ENCODE measurements around the gene STUM.

- TF ChIP-seq, protein P1, sequence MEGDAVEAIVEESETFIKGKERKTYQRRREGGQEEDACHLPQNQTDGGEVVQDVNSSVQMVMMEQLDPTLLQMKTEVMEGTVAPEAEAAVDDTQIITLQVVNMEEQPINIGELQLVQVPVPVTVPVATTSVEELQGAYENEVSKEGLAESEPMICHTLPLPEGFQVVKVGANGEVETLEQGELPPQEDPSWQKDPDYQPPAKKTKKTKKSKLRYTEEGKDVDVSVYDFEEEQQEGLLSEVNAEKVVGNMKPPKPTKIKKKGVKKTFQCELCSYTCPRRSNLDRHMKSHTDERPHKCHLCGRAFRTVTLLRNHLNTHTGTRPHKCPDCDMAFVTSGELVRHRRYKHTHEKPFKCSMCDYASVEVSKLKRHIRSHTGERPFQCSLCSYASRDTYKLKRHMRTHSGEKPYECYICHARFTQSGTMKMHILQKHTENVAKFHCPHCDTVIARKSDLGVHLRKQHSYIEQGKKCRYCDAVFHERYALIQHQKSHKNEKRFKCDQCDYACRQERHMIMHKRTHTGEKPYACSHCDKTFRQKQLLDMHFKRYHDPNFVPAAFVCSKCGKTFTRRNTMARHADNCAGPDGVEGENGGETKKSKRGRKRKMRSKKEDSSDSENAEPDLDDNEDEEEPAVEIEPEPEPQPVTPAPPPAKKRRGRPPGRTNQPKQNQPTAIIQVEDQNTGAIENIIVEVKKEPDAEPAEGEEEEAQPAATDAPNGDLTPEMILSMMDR (conservative IDR thresholded peaks at IDR 0.05; ENCODE audit: low read depth in 2 of 2) = no peak
- no peak for TF ChIP-seq EZH2 (IDR thresholded peaks at IDR 0.05; ENCODE audit: low read depth, unreplicated experiment)
- no peak for TF ChIP-seq EZH2phosphoT487 (IDR thresholded peaks at IDR 0.05; ENCODE audit: unreplicated experiment)
- no peak for TF ChIP-seq JUNB (IDR thresholded peaks at IDR 0.05; ENCODE audit: unreplicated experiment)
- no peak for TF ChIP-seq POLR2AphosphoS5 (IDR thresholded peaks at IDR 0.05; ENCODE audit: low read depth)
- TF ChIP-seq NANOG (IDR thresholded peaks at IDR 0.05; ENCODE audit: borderline replicate concordance) = no peak
- TF ChIP-seq REST (IDR thresholded peaks at IDR 0.05; ENCODE audit: unreplicated experiment) = no peak
- no peak for TF ChIP-seq CREB1 (CRISPR knock-in tag; IDR thresholded peaks at IDR 0.05; ENCODE audit: low read depth)
- no peak for TF ChIP-seq ZNF331 (CRISPR knock-in tag; IDR thresholded peaks at IDR 0.05; ENCODE audit: low read depth)
- TF ChIP-seq ETS1 (IDR thresholded peaks at IDR 0.05) = no peak
- TF ChIP-seq, protein P2, sequence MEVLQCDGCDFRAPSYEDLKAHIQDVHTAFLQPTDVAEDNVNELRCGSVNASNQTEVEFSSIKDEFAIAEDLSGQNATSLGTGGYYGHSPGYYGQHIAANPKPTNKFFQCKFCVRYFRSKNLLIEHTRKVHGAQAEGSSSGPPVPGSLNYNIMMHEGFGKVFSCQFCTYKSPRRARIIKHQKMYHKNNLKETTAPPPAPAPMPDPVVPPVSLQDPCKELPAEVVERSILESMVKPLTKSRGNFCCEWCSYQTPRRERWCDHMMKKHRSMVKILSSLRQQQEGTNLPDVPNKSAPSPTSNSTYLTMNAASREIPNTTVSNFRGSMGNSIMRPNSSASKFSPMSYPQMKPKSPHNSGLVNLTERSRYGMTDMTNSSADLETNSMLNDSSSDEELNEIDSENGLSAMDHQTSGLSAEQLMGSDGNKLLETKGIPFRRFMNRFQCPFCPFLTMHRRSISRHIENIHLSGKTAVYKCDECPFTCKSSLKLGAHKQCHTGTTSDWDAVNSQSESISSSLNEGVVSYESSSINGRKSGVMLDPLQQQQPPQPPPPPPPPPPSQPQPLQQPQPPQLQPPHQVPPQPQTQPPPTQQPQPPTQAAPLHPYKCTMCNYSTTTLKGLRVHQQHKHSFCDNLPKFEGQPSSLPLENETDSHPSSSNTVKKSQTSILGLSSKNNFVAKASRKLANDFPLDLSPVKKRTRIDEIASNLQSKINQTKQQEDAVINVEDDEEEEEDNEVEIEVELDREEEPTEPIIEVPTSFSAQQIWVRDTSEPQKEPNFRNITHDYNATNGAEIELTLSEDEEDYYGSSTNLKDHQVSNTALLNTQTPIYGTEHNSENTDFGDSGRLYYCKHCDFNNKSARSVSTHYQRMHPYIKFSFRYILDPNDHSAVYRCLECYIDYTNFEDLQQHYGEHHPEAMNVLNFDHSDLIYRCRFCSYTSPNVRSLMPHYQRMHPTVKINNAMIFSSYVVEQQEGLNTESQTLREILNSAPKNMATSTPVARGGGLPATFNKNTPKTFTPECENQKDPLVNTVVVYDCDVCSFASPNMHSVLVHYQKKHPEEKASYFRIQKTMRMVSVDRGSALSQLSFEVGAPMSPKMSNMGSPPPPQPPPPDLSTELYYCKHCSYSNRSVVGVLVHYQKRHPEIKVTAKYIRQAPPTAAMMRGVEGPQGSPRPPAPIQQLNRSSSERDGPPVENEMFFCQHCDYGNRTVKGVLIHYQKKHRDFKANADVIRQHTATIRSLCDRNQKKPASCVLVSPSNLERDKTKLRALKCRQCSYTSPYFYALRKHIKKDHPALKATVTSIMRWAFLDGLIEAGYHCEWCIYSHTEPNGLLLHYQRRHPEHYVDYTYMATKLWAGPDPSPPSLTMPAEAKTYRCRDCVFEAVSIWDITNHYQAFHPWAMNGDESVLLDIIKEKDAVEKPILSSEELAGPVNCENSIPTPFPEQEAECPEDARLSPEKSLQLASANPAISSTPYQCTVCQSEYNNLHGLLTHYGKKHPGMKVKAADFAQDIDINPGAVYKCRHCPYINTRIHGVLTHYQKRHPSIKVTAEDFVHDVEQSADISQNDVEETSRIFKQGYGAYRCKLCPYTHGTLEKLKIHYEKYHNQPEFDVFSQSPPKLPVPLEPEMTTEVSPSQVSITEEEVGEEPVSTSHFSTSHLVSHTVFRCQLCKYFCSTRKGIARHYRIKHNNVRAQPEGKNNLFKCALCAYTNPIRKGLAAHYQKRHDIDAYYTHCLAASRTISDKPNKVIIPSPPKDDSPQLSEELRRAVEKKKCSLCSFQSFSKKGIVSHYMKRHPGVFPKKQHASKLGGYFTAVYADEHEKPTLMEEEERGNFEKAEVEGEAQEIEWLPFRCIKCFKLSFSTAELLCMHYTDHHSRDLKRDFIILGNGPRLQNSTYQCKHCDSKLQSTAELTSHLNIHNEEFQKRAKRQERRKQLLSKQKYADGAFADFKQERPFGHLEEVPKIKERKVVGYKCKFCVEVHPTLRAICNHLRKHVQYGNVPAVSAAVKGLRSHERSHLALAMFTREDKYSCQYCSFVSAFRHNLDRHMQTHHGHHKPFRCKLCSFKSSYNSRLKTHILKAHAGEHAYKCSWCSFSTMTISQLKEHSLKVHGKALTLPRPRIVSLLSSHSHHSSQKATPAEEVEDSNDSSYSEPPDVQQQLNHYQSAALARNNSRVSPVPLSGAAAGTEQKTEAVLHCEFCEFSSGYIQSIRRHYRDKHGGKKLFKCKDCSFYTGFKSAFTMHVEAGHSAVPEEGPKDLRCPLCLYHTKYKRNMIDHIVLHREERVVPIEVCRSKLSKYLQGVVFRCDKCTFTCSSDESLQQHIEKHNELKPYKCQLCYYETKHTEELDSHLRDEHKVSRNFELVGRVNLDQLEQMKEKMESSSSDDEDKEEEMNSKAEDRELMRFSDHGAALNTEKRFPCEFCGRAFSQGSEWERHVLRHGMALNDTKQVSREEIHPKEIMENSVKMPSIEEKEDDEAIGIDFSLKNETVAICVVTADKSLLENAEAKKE (CRISPR knock-in tag; IDR thresholded peaks at IDR 0.05) = no peak
- TF ChIP-seq ZNF114 (CRISPR knock-in tag; IDR thresholded peaks at IDR 0.05) = no peak
Observed at GRCh38 chr1:226627924-226628611, 79.5 kb downstream of the STUM start.
